Measurements from ENCODE around the gene DICER1.

DICER1 gene

DNA sequence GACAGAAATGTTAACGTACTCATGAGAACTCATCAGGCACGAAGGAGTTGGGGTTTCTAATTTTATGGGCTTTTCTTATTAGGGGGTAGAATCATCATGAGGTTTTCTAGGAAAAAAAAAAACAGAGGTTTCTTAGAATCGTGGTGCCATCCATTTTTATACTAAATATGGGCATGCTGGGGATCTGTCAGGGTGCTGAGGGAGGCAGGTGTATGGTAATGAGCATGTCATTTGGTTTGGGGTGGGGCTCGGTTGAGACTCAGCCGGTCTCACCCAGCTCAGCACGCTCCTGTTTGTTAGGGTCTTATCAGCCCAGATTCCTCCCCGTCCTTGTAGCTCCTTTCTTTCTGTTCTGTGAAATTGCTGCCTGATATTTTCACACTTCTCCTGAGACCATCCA is 98.2 kb downstream of the DICER1 start:
- DNase-seq (ENCODE audit: low read depth): no peak

GRCh38 chr14:95058491-95058890 is 98.8 kb downstream of the DICER1 start:
- no peak for DNase-seq (ENCODE audit: low read depth)

GRCh38 chr14:95057851-95058250 is 99.5 kb downstream of the DICER1 start:
- no peak for DNase-seq (ENCODE audit: low read depth)

DNA sequence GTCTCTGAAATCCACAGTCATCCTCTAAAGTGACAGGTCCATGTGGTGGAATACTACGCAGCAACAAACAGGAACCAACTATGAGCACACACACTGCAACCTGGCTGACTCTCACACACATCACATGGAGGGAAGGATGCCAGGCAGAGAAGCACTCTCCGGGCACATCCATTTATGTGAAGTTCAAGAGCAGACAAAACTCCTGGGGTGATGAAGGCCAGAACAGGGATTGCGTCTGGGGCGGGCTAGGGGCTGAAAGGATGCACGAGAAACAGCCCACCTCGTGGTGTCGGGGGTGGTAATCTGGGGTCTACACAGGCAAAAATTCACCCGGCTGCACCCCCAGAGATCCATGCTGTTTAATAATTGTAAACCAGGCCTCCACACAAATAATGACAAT is 100.2 kb downstream of the DICER1 start:
- DNase-seq (ENCODE audit: low read depth): no peak

DNA sequence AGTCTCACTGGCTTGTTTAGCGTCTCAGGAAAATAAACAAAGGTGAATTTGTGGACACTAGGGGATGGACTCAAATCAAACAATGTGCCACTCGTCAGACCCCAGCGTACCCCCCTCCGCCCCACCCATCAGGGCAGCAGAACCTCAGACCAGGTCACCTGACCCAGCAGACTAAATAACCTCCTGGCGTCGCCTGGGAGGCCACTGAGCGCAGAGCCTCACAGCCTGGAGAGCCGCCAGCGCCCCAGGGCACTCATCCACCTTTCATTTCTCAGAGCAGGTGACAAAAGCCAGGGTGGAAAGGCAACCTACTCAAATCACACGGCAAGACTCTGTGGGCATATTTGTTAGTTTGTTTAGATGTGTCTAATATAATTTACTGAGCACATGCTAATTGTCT is 100.9 kb downstream of the DICER1 start:
- DNase-seq (ENCODE audit: low read depth): no peak

DNA sequence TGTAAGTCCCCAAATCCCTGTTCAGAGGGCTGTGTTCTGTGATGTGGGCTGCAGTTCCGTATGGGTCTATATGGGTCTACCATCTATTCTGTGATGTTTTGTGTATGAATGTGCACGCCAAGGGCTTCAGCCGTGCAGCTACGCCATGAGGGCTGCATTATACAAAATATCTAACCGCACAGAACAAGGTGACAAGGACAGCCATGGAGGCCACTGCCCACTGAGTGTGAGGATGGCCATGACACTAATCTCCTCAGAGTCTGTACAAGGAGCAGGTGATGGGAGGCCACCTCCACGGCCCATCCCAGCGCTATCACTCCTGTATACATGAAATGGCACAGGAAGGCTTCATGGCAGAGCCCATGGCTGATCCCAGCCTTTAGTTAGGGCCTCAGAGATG is 102.0 kb downstream of the DICER1 start:
- DNase-seq (ENCODE audit: low read depth): no peak

- DNase-seq (ENCODE audit: low read depth): no peak
Observed at GRCh38 chr14:95054346-95055280, 102.7 kb downstream of the DICER1 start.

DNA sequence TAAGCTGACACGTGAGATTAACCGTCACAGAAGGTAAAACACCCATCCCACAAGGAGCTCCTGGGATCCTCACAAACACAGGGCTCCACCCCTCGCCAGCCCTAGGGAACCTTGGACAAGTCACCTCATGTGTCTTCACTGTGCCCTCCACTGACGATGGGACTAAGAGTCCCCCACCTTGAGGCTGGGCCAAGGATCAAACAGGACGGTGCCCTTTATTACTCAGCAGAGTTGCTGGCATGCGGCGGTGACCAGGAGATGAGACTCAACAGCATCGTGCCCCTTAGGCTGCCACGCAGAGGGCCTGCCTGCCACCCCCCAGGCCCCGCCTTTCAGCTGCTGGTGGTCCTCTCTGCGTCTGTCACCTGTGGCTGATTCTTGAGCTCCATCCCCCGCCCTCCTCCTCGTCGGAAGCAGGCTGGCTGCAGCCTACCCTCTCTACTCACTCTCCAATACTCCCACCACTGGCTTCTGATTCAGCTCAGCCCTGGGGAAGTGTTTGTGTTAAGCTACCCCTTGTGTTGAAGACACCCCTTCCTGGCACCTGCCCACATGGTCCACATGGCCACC is 105.2 kb downstream of the DICER1 start:
- no peak for DNase-seq (ENCODE audit: low read depth)

GRCh38 chr14:95049952-95050351 is 107.4 kb downstream of the DICER1 start:
- DNase-seq (ENCODE audit: low read depth): no peak

GRCh38 chr14:95048771-95049312 is 108.5 kb downstream of the DICER1 start:
- DNase-seq (ENCODE audit: low read depth): no peak

DNA sequence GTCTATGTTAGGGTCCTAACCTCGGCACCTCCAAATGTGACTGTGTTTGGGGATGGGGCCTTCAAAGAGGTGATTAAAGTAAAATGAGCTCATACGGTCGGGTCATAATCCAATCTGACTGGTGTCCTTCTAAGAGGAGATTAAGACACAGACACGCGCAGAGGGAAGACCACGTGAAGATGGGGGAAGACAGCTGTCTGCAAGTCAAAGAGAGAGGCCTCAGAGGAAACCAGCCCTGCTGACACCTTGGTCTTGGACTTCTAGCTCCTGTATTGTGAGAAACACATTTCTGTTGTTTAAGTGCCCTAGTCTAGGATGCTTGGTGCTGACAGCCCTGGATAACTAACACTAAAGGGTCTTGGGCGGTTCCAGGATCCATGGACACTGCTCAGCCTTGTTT is 109.6 kb downstream of the DICER1 start:
- no peak for DNase-seq (ENCODE audit: low read depth)

DNA sequence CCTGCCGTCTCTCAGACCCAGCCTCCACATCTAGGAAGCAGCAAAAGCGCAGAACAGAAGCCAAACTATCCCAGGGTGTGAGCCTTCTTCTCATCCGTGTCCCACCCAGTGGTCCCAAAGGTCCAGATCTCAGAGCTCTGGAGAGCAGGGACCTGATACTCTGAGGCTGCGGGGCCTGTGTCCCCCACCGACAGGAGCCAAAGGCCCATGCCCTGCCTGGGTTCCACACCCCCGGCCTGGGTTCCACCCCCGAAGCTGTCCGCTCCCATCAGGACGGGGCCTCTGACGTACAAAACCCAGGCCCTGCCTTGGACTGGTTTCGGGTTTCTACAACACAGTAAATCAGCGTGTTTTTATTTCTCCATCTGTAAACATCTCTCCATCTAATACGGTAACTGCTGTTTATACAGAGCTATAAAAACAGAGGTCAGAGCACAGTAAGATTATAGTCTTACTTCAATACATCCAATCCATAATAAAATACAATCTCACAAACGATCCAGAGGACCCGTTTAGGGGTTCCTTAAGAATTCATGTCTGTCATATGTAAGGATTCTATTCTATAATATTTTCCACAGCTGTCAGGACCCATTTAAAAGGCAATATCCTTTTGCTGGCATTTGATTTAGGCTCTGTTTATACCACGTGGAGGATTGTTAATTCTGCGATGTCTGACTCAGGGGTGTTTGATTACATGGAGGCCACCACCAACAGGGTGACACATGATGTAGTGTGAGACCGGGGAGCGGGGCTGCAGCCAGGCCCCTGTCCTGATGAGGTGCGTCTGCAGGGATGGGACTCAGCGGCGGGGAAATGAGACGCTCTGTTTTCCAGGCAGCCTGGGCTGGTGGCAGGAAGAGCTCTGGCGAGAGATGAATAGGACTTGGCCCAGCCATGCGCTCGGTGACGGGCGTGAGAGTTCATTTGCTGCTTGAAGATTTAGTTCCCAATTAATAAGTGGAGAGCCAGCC is 110.3 kb downstream of the DICER1 start:
- no peak for DNase-seq (ENCODE audit: low read depth)

- DNase-seq (ENCODE audit: low read depth): no peak
Observed at GRCh38 chr14:95045836-95046430, 111.4 kb downstream of the DICER1 start.

DNA sequence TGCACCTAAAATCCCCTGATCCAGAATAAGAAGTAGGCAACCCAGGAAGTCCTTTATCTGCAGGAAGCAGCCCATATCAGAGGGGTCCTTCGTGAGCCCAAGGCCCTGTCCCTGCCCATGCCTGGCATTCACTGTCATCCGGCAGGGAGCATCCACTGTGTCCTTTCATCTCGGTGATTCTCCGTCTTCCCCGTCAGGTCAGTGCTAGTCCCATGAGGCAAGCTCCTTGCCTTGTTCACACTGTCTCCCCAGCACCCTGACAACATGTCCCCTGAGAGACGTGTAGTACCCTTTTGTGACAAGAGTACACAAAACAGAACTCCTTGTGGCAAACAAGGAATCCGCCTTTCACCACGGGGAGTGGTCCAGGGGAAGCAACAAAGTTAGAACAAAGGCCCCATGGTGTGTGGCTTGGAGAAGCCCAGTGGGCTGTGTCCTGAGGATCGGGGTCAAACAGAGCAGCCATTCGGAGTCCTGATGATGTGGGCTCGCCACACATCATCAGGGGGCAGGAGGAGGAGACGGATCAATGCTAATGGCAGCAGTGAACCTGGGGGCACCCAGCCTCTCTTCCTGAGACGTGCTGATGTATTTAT is 112.1 kb downstream of the DICER1 start:
- no peak for DNase-seq (ENCODE audit: low read depth)

DNA sequence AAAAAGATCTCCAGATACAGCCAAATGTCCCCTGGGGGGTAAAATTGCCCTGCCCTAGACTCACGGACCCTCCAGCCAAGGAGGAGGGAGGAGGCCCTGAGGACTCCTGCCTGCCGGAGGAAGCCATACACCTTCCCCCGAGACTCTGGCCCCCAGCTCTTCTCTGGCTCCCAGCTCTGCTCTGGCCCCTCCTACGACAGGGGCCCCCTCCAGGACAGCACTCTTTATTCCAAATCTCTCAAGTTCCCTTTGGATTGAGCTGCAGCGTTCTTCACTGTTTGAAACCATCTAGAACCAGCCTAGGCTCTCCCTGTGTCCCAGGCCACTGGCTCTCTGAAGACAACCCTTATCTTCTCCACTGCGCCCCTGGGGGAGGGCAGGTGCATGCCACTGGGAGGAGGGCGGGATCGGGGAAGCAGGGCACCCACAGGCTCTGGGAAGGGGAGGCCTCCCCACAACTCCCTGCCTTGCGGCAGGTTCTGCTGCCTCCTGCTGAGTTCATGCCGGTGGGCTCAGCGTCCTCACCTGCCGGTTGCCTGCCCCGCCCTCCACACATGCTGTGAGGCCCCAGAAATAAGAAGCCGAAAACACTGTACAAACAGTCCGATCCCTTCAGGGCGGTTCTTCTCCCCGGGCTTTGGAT is 112.7 kb downstream of the DICER1 start:
- no peak for DNase-seq (ENCODE audit: low read depth)

DNA sequence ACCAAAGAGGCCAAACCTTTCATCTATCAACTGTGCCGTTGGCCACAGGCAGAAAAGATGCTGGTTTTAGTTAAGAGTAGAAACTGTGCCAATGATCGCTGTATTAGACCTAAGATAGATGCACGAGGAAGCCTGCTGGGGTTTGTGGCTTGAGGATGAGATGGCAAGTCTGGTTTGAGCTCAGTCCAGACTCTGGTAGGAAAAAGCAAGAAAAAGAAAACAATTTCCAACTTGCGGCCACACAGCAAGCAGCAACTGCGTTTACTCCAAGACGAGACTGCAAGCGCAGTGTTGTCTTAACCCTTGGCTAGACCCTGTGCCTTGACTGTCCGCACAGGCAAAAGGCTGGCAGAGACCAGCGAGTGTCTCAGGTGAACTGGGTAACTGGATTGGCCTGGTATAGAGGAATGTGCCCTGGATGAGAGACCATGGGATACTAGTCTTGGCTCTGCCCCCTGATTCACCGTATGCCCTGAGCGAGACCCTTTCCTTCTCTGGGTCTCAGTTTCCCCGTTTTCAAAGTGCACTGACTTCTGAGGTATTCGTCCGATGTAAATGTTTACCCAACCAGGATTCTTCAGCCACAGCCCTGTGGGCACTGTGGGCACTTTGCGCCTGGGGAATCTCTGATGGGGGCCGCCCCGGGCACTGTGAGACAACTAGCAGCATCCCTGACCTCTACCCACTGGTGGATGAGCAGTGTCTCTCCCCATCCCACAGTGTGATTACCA is 113.4 kb downstream of the DICER1 start:
- DNase-seq (ENCODE audit: low read depth): no peak

DNA sequence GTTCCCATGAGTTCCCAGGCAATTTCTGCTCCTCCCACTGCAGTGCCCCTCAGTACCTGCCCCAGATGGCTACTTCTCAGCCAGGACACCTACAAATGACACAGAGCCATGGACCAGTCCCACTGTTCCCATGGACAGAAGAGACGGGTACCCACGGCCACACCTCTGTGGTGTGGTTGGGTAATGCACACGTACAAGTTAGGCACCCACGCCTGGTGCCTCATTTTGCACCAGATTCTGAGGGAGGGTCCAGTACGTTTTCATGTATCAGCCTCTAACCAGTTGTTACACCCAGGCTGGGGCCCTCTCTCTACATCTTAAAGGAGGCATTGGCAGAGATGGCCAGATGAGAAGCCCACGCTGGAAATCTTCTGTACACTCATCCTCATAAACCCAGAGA is 114.0 kb downstream of the DICER1 start:
- no peak for DNase-seq (ENCODE audit: low read depth)

- DNase-seq (ENCODE audit: low read depth): no peak
Observed at GRCh38 chr14:95041477-95042020, 115.8 kb downstream of the DICER1 start.

DNA sequence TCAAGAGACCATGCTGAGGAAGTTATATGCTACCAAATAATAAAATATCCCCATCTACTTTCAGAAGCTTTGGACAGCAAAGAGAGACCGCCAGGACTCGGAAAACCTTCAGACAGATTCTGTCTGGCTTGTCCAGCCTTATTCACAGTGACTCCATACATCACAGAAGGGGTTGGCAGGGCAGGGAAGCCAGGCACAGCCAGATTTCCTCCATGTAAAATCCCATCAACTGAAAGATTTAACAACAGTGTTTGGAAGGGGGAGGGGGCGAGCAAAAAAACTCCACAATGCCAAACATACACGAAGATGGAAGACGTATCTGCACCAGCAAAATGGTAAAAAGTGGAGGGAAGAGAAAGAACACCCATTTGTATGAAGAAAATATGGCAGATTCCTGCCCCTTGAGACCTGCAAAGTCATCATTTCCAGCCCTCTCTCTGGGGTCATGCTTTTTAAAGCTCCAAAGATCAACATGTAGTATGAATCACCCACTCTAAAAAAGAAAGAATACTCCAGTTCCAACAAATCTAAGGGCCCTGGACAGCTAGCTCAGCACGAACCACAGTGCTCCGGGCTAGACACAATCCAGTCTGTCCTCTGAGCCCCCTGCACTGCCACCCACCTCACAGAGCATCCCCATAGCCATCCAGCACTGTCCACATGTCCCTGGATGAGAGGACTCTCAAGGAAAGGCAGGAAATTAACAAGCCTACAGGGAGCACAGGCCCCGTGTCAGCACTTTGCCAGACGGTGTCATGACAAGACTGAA is 116.4 kb downstream of the DICER1 start:
- no peak for DNase-seq (ENCODE audit: low read depth)
